ENCODE results near the gene HGFAC.

The HGFAC gene

GRCh38 chr4:3416270-3416669 lies 25.5 kb upstream of the HGFAC start:
- DNase-seq (ENCODE audit: low read depth) = no peak
- TF ChIP-seq CTCF (conservative IDR thresholded peaks at IDR 0.05; ENCODE audit: low read depth, low read length) = no peak
- no peak overlapping the region for H3K4me3 ChIP-seq (ENCODE audit: low read depth, low read length)

GRCh38 chr4:3416821-3417221 lies 24.9 kb upstream of the HGFAC start:
- no peak overlapping the region for H3K4me3 ChIP-seq (ENCODE audit: low read depth, low read length)
- TF ChIP-seq CTCF (conservative IDR thresholded peaks at IDR 0.05; ENCODE audit: low read depth, low read length) = no peak
- no peak for DNase-seq (ENCODE audit: low read depth)

GRCh38 chr4:3417448-3417847 lies 24.3 kb upstream of the HGFAC start:
- TF ChIP-seq CTCF (conservative IDR thresholded peaks at IDR 0.05; ENCODE audit: low read depth, low read length) = no peak
- DNase-seq (ENCODE audit: low read depth) = no peak

GRCh38 chr4:3418029-3418762 lies 23.6 kb upstream of the HGFAC start:
- peak; percentile 19 for TF ChIP-seq CTCF (conservative IDR thresholded peaks at IDR 0.05; ENCODE audit: low read depth, low read length)
- DNase-seq (ENCODE audit: low read depth) = no peak
- no peak overlapping the region for H3K4me3 ChIP-seq (ENCODE audit: low read depth, low read length)

More at GRCh38 chr4:3417448-3417847, 24.3 kb upstream of the HGFAC start:
- H3K4me3 ChIP-seq (ENCODE audit: low read depth, low read length) = no peak overlapping the region

GRCh38 chr4:3419836-3420605 lies 21.7 kb upstream of the HGFAC start:
- no peak for DNase-seq (ENCODE audit: low read depth)
- TF ChIP-seq CTCF (conservative IDR thresholded peaks at IDR 0.05; ENCODE audit: low read depth, low read length) = no peak
- H3K4me3 ChIP-seq (ENCODE audit: low read depth, low read length) = no peak overlapping the region

GRCh38 chr4:3420606-3420955 lies 21.2 kb upstream of the HGFAC start:
- no peak overlapping the region for H3K4me3 ChIP-seq (ENCODE audit: low read depth, low read length)
- no peak for DNase-seq (ENCODE audit: low read depth)
- TF ChIP-seq CTCF (conservative IDR thresholded peaks at IDR 0.05; ENCODE audit: low read depth, low read length) = no peak
